ENCODE measurements around the gene PRRT1B. TPM values are rescaled to one million over a fixed set of nuclear protein-coding genes. Genes with fewer than 3 reads are reported as not detected.

Gene PRRT1B
- total RNA-seq, 2 experiments from 2014 or later: not detected

- H3K9me3 Mint-ChIP-seq (ENCODE audit: insufficient read depth): no peaks in the 10 kb centered on the region
- H3K27ac Mint-ChIP-seq: no peak overlapping the region
- DNase-seq (no peak), ATAC-seq (no peak)
- peaks cover 13% of the 10 kb centered on the region for H3K4me1 Mint-ChIP-seq (ENCODE audit: low read depth)
- H3K36me3 Mint-ChIP-seq (ENCODE audit: low read depth): peaks cover 37% of the 10 kb centered on the region
- POLR2A ChIA-PET: interaction anchor here (0.6 kb wide), 1 partner anchor 145 kb away, joined by 3 read pairs; no protein-coding TSS in a partner anchor
- no peak overlapping the region for H3K4me3 Mint-ChIP-seq
- CTCF ChIA-PET: no interaction called here
- no peaks in the 10 kb centered on the region for H3K27me3 Mint-ChIP-seq (ENCODE audit: low read depth)
Observed at GRCh38 chr9:131595696-131596429, 50.5 kb downstream of the PRRT1B start.

- Mint-ChIP-seq H3K36me3 (ENCODE audit: low read depth) (peaks cover 35% of the 10 kb centered on the region), H3K27me3 (ENCODE audit: low read depth) (no peaks in the 10 kb centered on the region), H3K4me3 (no peak overlapping the region), H3K9me3 (ENCODE audit: insufficient read depth) (no peaks in the 10 kb centered on the region), H3K27ac (no peak overlapping the region), H3K4me1 (ENCODE audit: low read depth) (peaks cover 8% of the 10 kb centered on the region)
- ChIA-PET POLR2A (no interaction called here), CTCF (no interaction called here)
- DNase-seq: no peak
- ATAC-seq: no peak
Observed at GRCh38 chr9:131596430-131596743, 51.1 kb downstream of the PRRT1B start.

- Mint-ChIP-seq H3K4me3 (no peak overlapping the region), H3K27me3 (ENCODE audit: low read depth) (no peaks in the 10 kb centered on the region), H3K9me3 (ENCODE audit: insufficient read depth) (no peaks in the 10 kb centered on the region), H3K27ac (no peak overlapping the region), H3K36me3 (ENCODE audit: low read depth) (peaks cover 36% of the 10 kb centered on the region), H3K4me1 (ENCODE audit: low read depth) (no peaks in the 10 kb centered on the region)
- ATAC-seq (no peak), DNase-seq (no peak)
- CTCF ChIA-PET: interaction anchor here (1.0 to 1.9 kb wide), 2 partner anchors 12 to 146 kb away, joined by 3 to 5 read pairs; no protein-coding TSS in a partner anchor
- POLR2A ChIA-PET: no interaction called here
Observed at GRCh38 chr9:131597246-131597645, 51.9 kb downstream of the PRRT1B start.

- POLR2A ChIA-PET: no interaction called here
Observed at GRCh38 chr9:131598121-131598520, 52.8 kb downstream of the PRRT1B start.

GRCh38 chr9:131601683-131602181 is 56.4 kb downstream of the PRRT1B start:
- POLR2A ChIA-PET: no interaction called here
- Mint-ChIP-seq H3K4me3 (no peak overlapping the region), H3K9me3 (ENCODE audit: insufficient read depth) (no peaks in the 10 kb centered on the region), H3K27ac (no peak overlapping the region), H3K27me3 (ENCODE audit: low read depth) (no peaks in the 10 kb centered on the region), H3K36me3 (ENCODE audit: low read depth) (peaks cover 55% of the 10 kb centered on the region), H3K4me1 (ENCODE audit: low read depth) (no peaks in the 10 kb centered on the region)
- CTCF ChIA-PET: interaction anchor here (0.6 to 1.4 kb wide), 5 partner anchors 10 to 142 kb away, joined by 3 to 4 read pairs (median 3); no protein-coding TSS in a partner anchor
- ATAC-seq (no peak), DNase-seq (no peak)

More at GRCh38 chr9:131598121-131598520, 52.8 kb downstream of the PRRT1B start:
- Mint-ChIP-seq H3K9me3 (ENCODE audit: insufficient read depth) (no peaks in the 10 kb centered on the region), H3K4me1 (ENCODE audit: low read depth) (no peaks in the 10 kb centered on the region), H3K27ac (no peak overlapping the region), H3K36me3 (ENCODE audit: low read depth) (peaks cover 42% of the 10 kb centered on the region), H3K27me3 (ENCODE audit: low read depth) (no peaks in the 10 kb centered on the region), H3K4me3 (no peak overlapping the region)
- no peak for ATAC-seq
- no peak for DNase-seq
- CTCF ChIA-PET: interaction anchor here (1.0 to 1.9 kb wide), 2 partner anchors 13 to 145 kb away, joined by 3 to 5 read pairs; no protein-coding TSS in a partner anchor

- no peaks in the 10 kb centered on the region for H3K9me3 Mint-ChIP-seq (ENCODE audit: insufficient read depth)
- ATAC-seq (no peak), DNase-seq (no peak)
- CTCF ChIA-PET: interaction anchor here (1.4 kb wide), 1 partner anchor 10 kb away, joined by 4 read pairs; no protein-coding TSS in a partner anchor
- H3K4me3 Mint-ChIP-seq: no peak overlapping the region
- H3K27ac Mint-ChIP-seq: no peak overlapping the region
- H3K27me3 Mint-ChIP-seq (ENCODE audit: low read depth): no peaks in the 10 kb centered on the region
- POLR2A ChIA-PET: no interaction called here
- no peaks in the 10 kb centered on the region for H3K4me1 Mint-ChIP-seq (ENCODE audit: low read depth)
- H3K36me3 Mint-ChIP-seq (ENCODE audit: low read depth): peaks cover 56% of the 10 kb centered on the region
Observed at GRCh38 chr9:131603199-131603598, 57.9 kb downstream of the PRRT1B start.

- H3K27ac Mint-ChIP-seq: peak overlapping the region; percentile 8
- H3K36me3 Mint-ChIP-seq (ENCODE audit: low read depth): peaks cover 54% of the 10 kb centered on the region
- DNase-seq (no peak), ATAC-seq (no peak)
- ChIA-PET CTCF (interaction anchor here (1.0 to 1.4 kb wide), 2 partner anchors 11 to 12 kb away, joined by 3 to 4 read pairs; no protein-coding TSS in a partner anchor), POLR2A (no interaction called here)
- H3K27me3 Mint-ChIP-seq (ENCODE audit: low read depth): no peaks in the 10 kb centered on the region
- H3K4me3 Mint-ChIP-seq: no peak overlapping the region
- no peaks in the 10 kb centered on the region for H3K4me1 Mint-ChIP-seq (ENCODE audit: low read depth)
- H3K9me3 Mint-ChIP-seq (ENCODE audit: insufficient read depth): no peaks in the 10 kb centered on the region
Observed at GRCh38 chr9:131603711-131604439, 58.6 kb downstream of the PRRT1B start.

GRCh38 chr9:131605770-131606590 is 60.7 kb downstream of the PRRT1B start:
- Mint-ChIP-seq H3K4me1 (ENCODE audit: low read depth) (peaks cover 3% of the 10 kb centered on the region), H3K9me3 (ENCODE audit: insufficient read depth) (no peaks in the 10 kb centered on the region), H3K36me3 (ENCODE audit: low read depth) (peaks cover 46% of the 10 kb centered on the region), H3K4me3 (no peak overlapping the region), H3K27ac (peak overlapping the region; percentile 62), H3K27me3 (ENCODE audit: low read depth) (no peaks in the 10 kb centered on the region)
- ChIA-PET POLR2A (interaction anchor here (1.8 kb wide), 1 partner anchor 91 kb away, joined by 4 read pairs; no protein-coding TSS in a partner anchor), CTCF (no interaction called here)
- no peak for ATAC-seq
- DNase-seq: no peak

GRCh38 chr9:131606896-131607567 is 61.7 kb downstream of the PRRT1B start:
- ATAC-seq: no peak
- Mint-ChIP-seq H3K4me3 (no peak overlapping the region), H3K36me3 (ENCODE audit: low read depth) (peaks cover 43% of the 10 kb centered on the region), H3K27me3 (ENCODE audit: low read depth) (no peaks in the 10 kb centered on the region), H3K27ac (no peak overlapping the region), H3K4me1 (ENCODE audit: low read depth) (peaks cover 3% of the 10 kb centered on the region), H3K9me3 (ENCODE audit: insufficient read depth) (no peaks in the 10 kb centered on the region)
- CTCF ChIA-PET: no interaction called here
- POLR2A ChIA-PET: interaction anchor here (1.8 kb wide), 1 partner anchor 90 kb away, joined by 4 read pairs; no protein-coding TSS in a partner anchor
- no peak for DNase-seq

GRCh38 chr9:131607591-131607990 is 62.3 kb downstream of the PRRT1B start:
- Mint-ChIP-seq H3K27ac (no peak overlapping the region), H3K4me1 (ENCODE audit: low read depth) (peaks cover 3% of the 10 kb centered on the region), H3K4me3 (no peak overlapping the region), H3K27me3 (ENCODE audit: low read depth) (no peaks in the 10 kb centered on the region), H3K9me3 (ENCODE audit: insufficient read depth) (no peaks in the 10 kb centered on the region), H3K36me3 (ENCODE audit: low read depth) (peaks cover 40% of the 10 kb centered on the region)
- ATAC-seq: no peak
- DNase-seq: no peak
- POLR2A ChIA-PET: no interaction called here
- CTCF ChIA-PET: no interaction called here

GRCh38 chr9:131608493-131609037 is 63.2 kb downstream of the PRRT1B start:
- POLR2A ChIA-PET: no interaction called here
- ATAC-seq: no peak
- Mint-ChIP-seq H3K4me3 (no peak overlapping the region), H3K27me3 (ENCODE audit: low read depth) (no peaks in the 10 kb centered on the region), H3K27ac (peak overlapping the region; percentile 45), H3K36me3 (ENCODE audit: low read depth) (peaks cover 42% of the 10 kb centered on the region), H3K4me1 (ENCODE audit: low read depth) (peaks cover 3% of the 10 kb centered on the region), H3K9me3 (ENCODE audit: insufficient read depth) (no peaks in the 10 kb centered on the region)
- CTCF ChIA-PET: interaction anchor here (1.4 kb wide), 1 partner anchor 23 kb away, joined by 3 read pairs; no protein-coding TSS in a partner anchor
- no peak for DNase-seq

Measured in activated CD8-positive, alpha-beta T cell treated with anti-CD3 and anti-CD28 coated beads, Interleukin-2, amount 10 ng/mL, durations not matched to agents 7 days and 5 days (primary cell).